GM21723 (cell line): Measurements from ENCODE around the gene DENND1B.
"Not testable (repeated sequence)": the region's sequence is repeated elsewhere in the genome, so short reads cannot be mapped to it uniquely, and the experiment has no call there.

Experiments used
- ATAC-seq: cut with Tn5 transposase; IDR thresholded peaks from one replicate; pipeline ENCODE4 v1.9.1; 2021; ENCODE audit warnings: mild to moderate bottlenecking, moderate library complexity; ENCODE audit not compliant: unreplicated experiment

The DENND1B gene

GRCh38 chr1:197637406-197637805 is 137.9 kb downstream of the DENND1B start:
- no peak for ATAC-seq

- no peak for ATAC-seq
These were observed 141.7 kb downstream of the DENND1B start for GRCh38 chr1:197633447-197634078.

GRCh38 chr1:197632651-197633050 is 142.6 kb downstream of the DENND1B start:
- ATAC-seq: no peak

- ATAC-seq: no peak
These were observed 143.3 kb downstream of the DENND1B start for GRCh38 chr1:197632005-197632404.

- no peak for ATAC-seq
These were observed 152.9 kb downstream of the DENND1B start for GRCh38 chr1:197622371-197622770.

- ATAC-seq: no peak
These were observed 153.5 kb downstream of the DENND1B start for GRCh38 chr1:197621761-197622160.

- ATAC-seq: no peak
These were observed 154.5 kb downstream of the DENND1B start for GRCh38 chr1:197620714-197621163.

- no peak for ATAC-seq
These were observed 156.2 kb downstream of the DENND1B start for GRCh38 chr1:197619008-197619640.

- ATAC-seq: no peak
These were observed 157.2 kb downstream of the DENND1B start for GRCh38 chr1:197618061-197618460.

GRCh38 chr1:197615693-197616011 is 159.6 kb downstream of the DENND1B start:
- no peak for ATAC-seq

- ATAC-seq: peak; percentile 74
These were observed 160.2 kb downstream of the DENND1B start for GRCh38 chr1:197614916-197615692.

- ATAC-seq: no peak
These were observed 169.0 kb downstream of the DENND1B start for GRCh38 chr1:197606168-197606845.

GRCh38 chr1:197604302-197604701 is 171.0 kb downstream of the DENND1B start:
- no peak for ATAC-seq

GRCh38 chr1:197600751-197601150 is 174.5 kb downstream of the DENND1B start:
- no peak for ATAC-seq

GRCh38 chr1:197599789-197600188 is 175.5 kb downstream of the DENND1B start:
- no peak for ATAC-seq

GRCh38 chr1:197598935-197599334 is 176.3 kb downstream of the DENND1B start:
- no peak for ATAC-seq

GRCh38 chr1:197595304-197595904 is 179.9 kb downstream of the DENND1B start:
- no peak for ATAC-seq

GRCh38 chr1:197590687-197591086 is 184.6 kb downstream of the DENND1B start:
- ATAC-seq: no peak

- ATAC-seq: no peak
These were observed 189.5 kb downstream of the DENND1B start for GRCh38 chr1:197585809-197586208.

GRCh38 chr1:197577580-197577979 is 197.7 kb downstream of the DENND1B start:
- no peak for ATAC-seq

GRCh38 chr1:197575531-197575930 is 199.7 kb downstream of the DENND1B start:
- not testable (repeated sequence) for ATAC-seq
